ENCODE results near the gene DHPS.

GRCh38 chr19:12628040-12629022 lies 53.3 kb downstream of the DHPS start:
- TF ChIP-seq, protein P1, sequence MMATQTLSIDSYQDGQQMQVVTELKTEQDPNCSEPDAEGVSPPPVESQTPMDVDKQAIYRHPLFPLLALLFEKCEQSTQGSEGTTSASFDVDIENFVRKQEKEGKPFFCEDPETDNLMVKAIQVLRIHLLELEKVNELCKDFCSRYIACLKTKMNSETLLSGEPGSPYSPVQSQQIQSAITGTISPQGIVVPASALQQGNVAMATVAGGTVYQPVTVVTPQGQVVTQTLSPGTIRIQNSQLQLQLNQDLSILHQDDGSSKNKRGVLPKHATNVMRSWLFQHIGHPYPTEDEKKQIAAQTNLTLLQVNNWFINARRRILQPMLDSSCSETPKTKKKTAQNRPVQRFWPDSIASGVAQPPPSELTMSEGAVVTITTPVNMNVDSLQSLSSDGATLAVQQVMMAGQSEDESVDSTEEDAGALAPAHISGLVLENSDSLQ (IDR thresholded peaks at IDR 0.05) = no peak
- TF ChIP-seq BHLHE40 (IDR thresholded peaks at IDR 0.05; ENCODE audit: borderline replicate concordance) (no peak), NFRKB (IDR thresholded peaks at IDR 0.05) (no peak), SUZ12 (IDR thresholded peaks at IDR 0.05) (no peak), FOXM1 (IDR thresholded peaks at IDR 0.05; ENCODE audit: borderline replicate concordance) (no peak), ARNT (IDR thresholded peaks at IDR 0.05) (no peak), SP1 (IDR thresholded peaks at IDR 0.05) (no peak), LEF1 (IDR thresholded peaks at IDR 0.05; ENCODE audit: borderline replicate concordance) (no peak), CTBP1 (IDR thresholded peaks at IDR 0.05; ENCODE audit: borderline replicate concordance) (no peak)
